Fibroblast of skin of scalp (primary cell): ENCODE data around the gene SLC8A2. TPM values are rescaled to one million over a fixed set of nuclear protein-coding genes. Genes with fewer than 3 reads are reported as not detected.

Experiments used
- DNase-seq: peaks from one replicate; pipeline ENCODE4 v3.0.0-alpha.2; 2013
- polyA plus RNA-seq, 2 experiments: library from polyadenylated mRNA; unstranded; fragments of 120-200 nt; gene quantifications; one replicate each; pipeline ENCODE4 v1.2.1, GENCODE V29; 2013; ENCODE audit not compliant: insufficient read length in 2 of 2

Gene SLC8A2
- polyA plus RNA-seq (2013, experiment 1 of 2; ENCODE audit: insufficient read length), result 0.07 TPM
- 0.22 TPM for polyA plus RNA-seq (2013, experiment 2 of 2; ENCODE audit: insufficient read length)

GRCh38 chr19:47471733-47472457 lies at the start of gene SLC8A2:
Gene SLC8A2 (minus strand): TSS chr19:47471893. CDS start chr19:47466403, 5,490 bp downstream.
- DNase-seq, result peak; percentile 87

- no peak for DNase-seq
Observed at GRCh38 chr19:47520839-47521238, 49.1 kb upstream of the SLC8A2 start.

- DNase-seq, result no peak
Observed at GRCh38 chr19:47520343-47520806, 48.7 kb upstream of the SLC8A2 start.

- no peak for DNase-seq
Observed at GRCh38 chr19:47518854-47519253, 47.2 kb upstream of the SLC8A2 start.

- no peak for DNase-seq
Observed at GRCh38 chr19:47518139-47518538, 46.4 kb upstream of the SLC8A2 start.

GRCh38 chr19:47514869-47515588 lies 43.3 kb upstream of the SLC8A2 start, which contains the start of gene NAPA:
Gene NAPA (minus strand): TSS chr19:47515063. CDS start chr19:47514940, 123 bp downstream.
- DNase-seq, result peak; percentile 100

GRCh38 chr19:47514151-47514868 lies 42.6 kb upstream of the SLC8A2 start:
- DNase-seq, result no peak

- DNase-seq, result no peak
Observed at GRCh38 chr19:47512948-47513319, 41.2 kb upstream of the SLC8A2 start.

GRCh38 chr19:47512183-47512947 lies 40.7 kb upstream of the SLC8A2 start:
- peak; percentile 29 for DNase-seq

- no peak for DNase-seq
Observed at GRCh38 chr19:47511681-47512080, 40.0 kb upstream of the SLC8A2 start.

- no peak for DNase-seq
Observed at GRCh38 chr19:47511128-47511517, 39.4 kb upstream of the SLC8A2 start.

- DNase-seq, result no peak
Observed at GRCh38 chr19:47510516-47511127, 38.9 kb upstream of the SLC8A2 start.

GRCh38 chr19:47509973-47510372 lies 38.3 kb upstream of the SLC8A2 start:
- DNase-seq, result no peak

- DNase-seq, result no peak
Observed at GRCh38 chr19:47509170-47509847, 37.6 kb upstream of the SLC8A2 start.

GRCh38 chr19:47508721-47509120 lies 37.0 kb upstream of the SLC8A2 start:
- DNase-seq, result no peak

- DNase-seq, result no peak
Observed at GRCh38 chr19:47507924-47508553, 36.3 kb upstream of the SLC8A2 start.

GRCh38 chr19:47507012-47507411 lies 35.3 kb upstream of the SLC8A2 start:
- no peak for DNase-seq

GRCh38 chr19:47506459-47506858 lies 34.8 kb upstream of the SLC8A2 start:
- no peak for DNase-seq

- DNase-seq, result no peak
Observed at GRCh38 chr19:47505506-47505905, 33.8 kb upstream of the SLC8A2 start.

GRCh38 chr19:47503826-47504150 lies 32.1 kb upstream of the SLC8A2 start:
- DNase-seq, result no peak
